Right lobe of liver (tissue), 6 donors: ENCODE results near the gene TMOD1. TPM values are rescaled to one million over a fixed set of nuclear protein-coding genes. Genes with fewer than 3 reads are reported as not detected.
A peak's percentile ranks its signal among the peaks of the same experiment; 100 is the strongest.

Source experiments
- ATAC-seq, 4 donors: fragments of 200-7000 bp; cut with Tn5 transposase; one replicate each; pipeline ENCODE4 v1.9.1; 2020; ENCODE audit warnings: mild to moderate bottlenecking in 4 of 4, moderate library complexity in 4 of 4
- DNase-seq, 3 donors: peaks; one replicate each; pipeline ENCODE4 v3.0.0-alpha.2; 2020
- H3K27ac ChIP-seq, 3 donors: fragments of 200-600 bp; one replicate each; pipeline ENCODE4 v1.8.0; 2022
- H3K27me3 ChIP-seq, 2 donors: fragments of 200-600 bp; one replicate each; pipeline ENCODE4 v1.8.0; 2022
- H3K36me3 ChIP-seq, 4 donors: fragments of 200-600 bp; sonication (generic) in 1 of 4; one replicate each; pipeline versions ENCODE4 v1.5.1 to v1.8.0; 2017 to 2022; ENCODE audit warnings: control low read depth in 1 of 4
- H3K4me1 ChIP-seq, 4 donors: fragments of 200-600 bp; sonication (generic) in 1 of 4; one replicate each; pipeline versions ENCODE4 v1.5.1 to v1.8.0; 2017 to 2022; ENCODE audit warnings: control low read depth in 1 of 4
- H3K4me3 ChIP-seq, 3 donors: fragments of 200-600 bp; one replicate each; pipeline ENCODE4 v1.8.0; 2022
- H3K9me3 ChIP-seq, 4 donors: fragments of 200-600 bp; sonication (generic) in 1 of 4; one replicate each; pipeline versions ENCODE4 v1.5.1 to v1.8.0; 2017 to 2022; ENCODE audit warnings: control low read depth in 1 of 4
- CTCF ChIP-seq, 4 donors: fragments of 200-600 bp in 3 of 4; fragments of 450-650 bp in 1 of 4; IDR thresholded peaks; one replicate each; pipeline versions ENCODE4 v1.5.1 to v1.8.0; 2016 to 2022; ENCODE audit warnings: antibody characterized with exemption in 4 of 4, mild to moderate bottlenecking in 2 of 4
- POLR2A ChIP-seq: fragments of 450-650 bp; IDR thresholded peaks from one replicate; pipeline ENCODE4 v1.6.1; 2017; ENCODE audit warnings: antibody characterized with exemption, mild to moderate bottlenecking
- WGBS: methylation state at CpG from one replicate; pipeline ENCODE4 v1.1.6; 2018; ENCODE audit warnings: low coverage, low lambda C conversion rate; ENCODE audit not compliant: insufficient coverage; ENCODE audit errors: missing lambda C conversion rate; 5-methylcytosine and 5-hydroxymethylcytosine counted together
- intact Hi-C, 2 donors: fragments of 100-400 bp; cut with DNase I; formaldehyde crosslinking; loops; one replicate each; pipeline versions ENCODE4 v1.11.2 to v1.14.1; 2022
- total RNA-seq, 6 experiments: library from RNA; depleted of rRNA in 2 of 6; stranded (reverse); fragments of >200 nt in 2 of 6; fragmentation: NEBNext Ultra II Directional in 3 of 6; extraction: Animal tissue kit (Norgen Biotek cat#: 25700) in 3 of 6; gene quantifications; one replicate each; pipeline versions ENCODE4 v1.1.0 to v1.2.4, GENCODE V29; 2016 to 2023
- donor health status: DM: no; HTN: yes; CAD: no.
- donor health status: DM: no; HTN: no; CAD: no.
- donor health status: DM: no; HTN: no; CAD: no.
- donor health status: DM: no; HTN: yes; CAD: no.
- donor health status: DM: no; HTN: yes; CAD: no.

TMOD1 gene
- total RNA-seq, 6 experiments from 2014 or later: 5.9 to 14.3 (median 12.7) TPM

- Histone ChIP-seq H3K9me3 (no peaks in the 10 kb centered on the region), H3K27me3 (no peaks in the 10 kb centered on the region), H3K36me3 (no peaks in the 10 kb centered on the region), H3K4me1 (peaks cover 0 to 5% (median 1%) of the 10 kb centered on the region in 4 donors), H3K4me3 (no peak overlapping the region), H3K27ac (peak overlapping the region in 1 of 3 donors; percentile 3)
- 88% methylated on average over 9 of the region's 13 CpGs for WGBS
- intact Hi-C loops: no loop called here
- ATAC-seq: no peak
- TF ChIP-seq POLR2A (no peak), CTCF (IDR thresholded peaks at IDR 0.05) (no peak)
- peak in 1 of 3 donors; percentile 28 for DNase-seq
These were observed 62.1 kb downstream of the TMOD1 start for GRCh38 chr9:97563458-97564135.

- Histone ChIP-seq H3K36me3 (no peaks in the 10 kb centered on the region), H3K4me3 (no peak overlapping the region), H3K27ac (peak overlapping the region in 1 of 3 donors; percentile 3), H3K9me3 (no peaks in the 10 kb centered on the region), H3K4me1 (no peaks in the 10 kb centered on the region), H3K27me3 (no peaks in the 10 kb centered on the region)
- DNase-seq (peak in 1 of 3 donors; percentile 47), ATAC-seq (peak; percentile 40 to 71 (median 54))
- intact Hi-C loops: no loop called here
- TF ChIP-seq POLR2A (no peak), CTCF (IDR thresholded peaks at IDR 0.05) (no peak)
- 51% methylated on average over 4 of the region's 14 CpGs for WGBS
These were observed 63.1 kb downstream of the TMOD1 start for GRCh38 chr9:97564291-97565175.

GRCh38 chr9:97565262-97565661, 63.8 kb downstream of the TMOD1 start:
- TF ChIP-seq CTCF (IDR thresholded peaks at IDR 0.05) (no peak), POLR2A (no peak)
- intact Hi-C loops: no loop called here
- H3K4me1 ChIP-seq: peaks cover 0 to under 1% (median 0%) of the 10 kb centered on the region in 4 donors
- H3K36me3 ChIP-seq: no peaks in the 10 kb centered on the region
- no peaks in the 10 kb centered on the region for H3K9me3 ChIP-seq
- H3K4me3 ChIP-seq: no peak overlapping the region
- H3K27me3 ChIP-seq: no peaks in the 10 kb centered on the region
- DNase-seq: peak in 1 of 3 donors; percentile 14
- 83% methylated on average over 2 of the region's 5 CpGs for WGBS
- no peak for ATAC-seq
- H3K27ac ChIP-seq: no peak overlapping the region

- H3K36me3 ChIP-seq: no peaks in the 10 kb centered on the region
- H3K27ac ChIP-seq: no peak overlapping the region
- H3K9me3 ChIP-seq: no peaks in the 10 kb centered on the region
- intact Hi-C loops: no loop called here
- 40% methylated on average over 1 of the region's 9 CpGs for WGBS
- ATAC-seq (no peak), DNase-seq (peak in 2 of 3 donors; percentile 24 to 27)
- H3K27me3 ChIP-seq: no peaks in the 10 kb centered on the region
- no peak overlapping the region for H3K4me3 ChIP-seq
- TF ChIP-seq CTCF (IDR thresholded peaks at IDR 0.05): no peak
- peaks cover 0 to 21% (median 8%) of the 10 kb centered on the region in 4 donors for H3K4me1 ChIP-seq
These were observed 65.9 kb downstream of the TMOD1 start for GRCh38 chr9:97567182-97567893.
